Esophagus muscularis mucosa (tissue), 4 donors: ENCODE measurements around the gene LCOR. TPM values are rescaled to one million over a fixed set of nuclear protein-coding genes. Genes with fewer than 3 reads are reported as not detected.
"Not testable (repeated sequence)": the region's sequence is repeated elsewhere in the genome, so short reads cannot be mapped to it uniquely, and the experiment has no call there.

Source experiments
- DNase-seq: peaks from one replicate; pipeline ENCODE4 v3.0.0-alpha.2; 2017; ENCODE audit errors: extremely low spot score
- H3K27ac ChIP-seq, 4 donors: fragments of 200-600 bp; sonication (generic); replicated peaks in 1 of 4; 1 replicate in 3 of 4; 2 replicates in 1 of 4; pipeline ENCODE4 v1.5.1; 2016 to 2019; ENCODE audit warnings: mild to moderate bottlenecking in 1 of 4
- H3K27me3 ChIP-seq, 4 donors: fragments of 200-600 bp; sonication (generic); one replicate each; pipeline versions ENCODE4 v1.5.1 to v1.6.0; 2016 to 2019
- H3K36me3 ChIP-seq, 4 donors: fragments of 200-600 bp; sonication (generic); one replicate each; pipeline ENCODE4 v1.5.1; 2016 to 2019
- H3K4me1 ChIP-seq, 4 donors: fragments of 200-600 bp; sonication (generic); one replicate each; pipeline ENCODE4 v1.5.1; 2016 to 2019
- H3K4me3 ChIP-seq, 4 donors: fragments of 200-600 bp; sonication (generic); 1 replicate in 2 of 4; 2 replicates in 2 of 4; pipeline ENCODE4 v1.5.1; 2016 to 2019; ENCODE audit warnings: mild to moderate bottlenecking in 4 of 4, moderate library complexity in 1 of 4
- H3K9me3 ChIP-seq, 4 donors: fragments of 200-600 bp; sonication (generic); 1 replicate in 3 of 4; 2 replicates in 1 of 4; pipeline ENCODE4 v1.5.1; 2016 to 2019
- EP300 ChIP-seq: sonication (generic); formaldehyde crosslinking; IDR thresholded peaks from one replicate; pipeline ENCODE4 v1.6.1; 2017; ENCODE audit warnings: antibody characterized with exemption
- POLR2A ChIP-seq: fragments of 450-650 bp; IDR thresholded peaks from one replicate; pipeline ENCODE4 v1.6.1; 2017; ENCODE audit warnings: antibody characterized with exemption, moderate library complexity, mild to moderate bottlenecking, low read depth
- POLR2AphosphoS5 ChIP-seq, 2 donors: sonication (generic); formaldehyde crosslinking; IDR thresholded peaks; one replicate each; pipeline ENCODE4 v1.6.1; 2017; ENCODE audit warnings: antibody characterized with exemption in 2 of 2
- WGBS: methylation state at CpG from one replicate; pipeline ENCODE4 v1.1.5; 2018; 5-methylcytosine and 5-hydroxymethylcytosine counted together
- intact Hi-C: fragments of 100-400 bp; cut with DNase I; formaldehyde crosslinking; loops from one replicate; pipeline ENCODE4 v1.15.1; 2023
- total RNA-seq, 4 donors: library from RNA; depleted of rRNA; stranded (reverse); fragments of >200 nt; gene quantifications; one replicate each; pipeline versions ENCODE4 v1.1.0 to v1.2.1, GENCODE V29; 2016
- TF ChIP-seq, protein P1 (sequence below), 3 experiments: fragments of 200-600 bp in 2 of 3; fragments of 450-650 bp in 1 of 3; sonication (generic) in 2 of 3; IDR thresholded peaks; one replicate each; pipeline ENCODE4 v1.5.1; 2017 to 2019; ENCODE audit warnings: antibody characterized with exemption in 3 of 3, mild to moderate bottlenecking in 2 of 3, moderate library complexity in 1 of 3

Gene LCOR
- total RNA-seq, 4 donors from 2014 or later: 23.1 to 43.2 (median 29.4) TPM

DNA sequence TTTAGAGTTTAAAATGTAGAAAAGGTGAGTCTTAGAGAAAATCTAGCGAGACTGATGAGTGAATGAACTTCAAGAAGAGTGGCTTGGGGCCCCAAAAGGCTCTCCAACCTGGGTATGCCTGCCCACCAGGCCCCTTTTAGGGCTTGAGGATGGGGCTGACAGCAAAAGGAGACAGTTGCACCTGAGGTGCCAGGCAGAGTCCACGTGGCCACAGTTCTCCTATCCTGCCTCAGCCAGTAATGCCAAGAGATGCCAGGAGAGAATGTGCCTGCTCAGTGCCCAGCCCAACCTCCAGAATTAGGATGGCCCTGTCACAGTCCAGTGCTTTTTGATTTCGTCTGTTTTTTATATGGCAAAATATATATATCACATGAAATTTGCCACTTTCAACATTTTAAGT lies 197.2 kb downstream of the LCOR start:
- intact Hi-C loops: loop anchor here (5.0 to 10.0 kb wide), 3 partner anchors 194 to 654 kb away; partner anchors contain the start of gene LCOR
- DNase-seq: no peak
- Histone ChIP-seq H3K4me1 (peaks cover 3 to 15% (median 13%) of the 10 kb centered on the region in 4 donors), H3K4me3 (no peak overlapping the region), H3K36me3 (no peaks in the 10 kb centered on the region), H3K27ac (no peak overlapping the region), H3K9me3 (no peaks in the 10 kb centered on the region), H3K27me3 (peaks cover 0 to 8% (median 0%) of the 10 kb centered on the region in 4 donors)
- TF ChIP-seq EP300 (no peak), POLR2AphosphoS5 (IDR thresholded peaks at IDR 0.05) (no peak), POLR2A (no peak)
- TF ChIP-seq, protein P1, sequence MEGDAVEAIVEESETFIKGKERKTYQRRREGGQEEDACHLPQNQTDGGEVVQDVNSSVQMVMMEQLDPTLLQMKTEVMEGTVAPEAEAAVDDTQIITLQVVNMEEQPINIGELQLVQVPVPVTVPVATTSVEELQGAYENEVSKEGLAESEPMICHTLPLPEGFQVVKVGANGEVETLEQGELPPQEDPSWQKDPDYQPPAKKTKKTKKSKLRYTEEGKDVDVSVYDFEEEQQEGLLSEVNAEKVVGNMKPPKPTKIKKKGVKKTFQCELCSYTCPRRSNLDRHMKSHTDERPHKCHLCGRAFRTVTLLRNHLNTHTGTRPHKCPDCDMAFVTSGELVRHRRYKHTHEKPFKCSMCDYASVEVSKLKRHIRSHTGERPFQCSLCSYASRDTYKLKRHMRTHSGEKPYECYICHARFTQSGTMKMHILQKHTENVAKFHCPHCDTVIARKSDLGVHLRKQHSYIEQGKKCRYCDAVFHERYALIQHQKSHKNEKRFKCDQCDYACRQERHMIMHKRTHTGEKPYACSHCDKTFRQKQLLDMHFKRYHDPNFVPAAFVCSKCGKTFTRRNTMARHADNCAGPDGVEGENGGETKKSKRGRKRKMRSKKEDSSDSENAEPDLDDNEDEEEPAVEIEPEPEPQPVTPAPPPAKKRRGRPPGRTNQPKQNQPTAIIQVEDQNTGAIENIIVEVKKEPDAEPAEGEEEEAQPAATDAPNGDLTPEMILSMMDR (IDR thresholded peaks at IDR 0.05): no peak
- 90% methylated on average over 3 of the region's 3 CpGs for WGBS

DNA sequence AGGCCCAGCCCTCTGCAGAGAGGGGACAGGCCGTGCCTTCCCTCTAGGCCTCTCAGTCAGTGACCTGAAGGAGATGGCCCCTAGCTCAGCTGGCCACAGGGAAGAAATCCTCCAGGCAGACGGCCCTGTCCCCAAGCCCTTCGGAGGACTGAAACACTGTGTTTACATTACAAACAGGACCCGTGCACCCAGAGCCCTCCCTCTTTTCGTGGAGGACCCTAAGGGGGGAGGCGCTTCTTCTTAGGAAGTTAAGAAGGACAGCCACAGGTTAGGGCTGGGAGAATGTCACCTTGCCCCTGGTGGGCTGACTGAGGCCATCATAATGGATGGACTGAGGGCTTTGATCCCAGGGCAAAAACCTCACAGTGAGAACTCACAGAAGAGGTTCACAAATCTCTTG lies 198.8 kb downstream of the LCOR start:
- Histone ChIP-seq H3K27ac (no peak overlapping the region), H3K27me3 (peaks cover 0 to 8% (median 0%) of the 10 kb centered on the region in 4 donors), H3K4me1 (no peaks in the 10 kb centered on the region), H3K4me3 (no peak overlapping the region), H3K36me3 (no peaks in the 10 kb centered on the region), H3K9me3 (no peaks in the 10 kb centered on the region)
- WGBS: 75% methylated on average over 5 of the region's 6 CpGs
- intact Hi-C loops: no loop called here
- no peak for TF ChIP-seq POLR2AphosphoS5 (IDR thresholded peaks at IDR 0.05)
- no peak for TF ChIP-seq EP300
- TF ChIP-seq, protein P1 (IDR thresholded peaks at IDR 0.05): no peak
- no peak for TF ChIP-seq POLR2A
- DNase-seq: no peak

DNA sequence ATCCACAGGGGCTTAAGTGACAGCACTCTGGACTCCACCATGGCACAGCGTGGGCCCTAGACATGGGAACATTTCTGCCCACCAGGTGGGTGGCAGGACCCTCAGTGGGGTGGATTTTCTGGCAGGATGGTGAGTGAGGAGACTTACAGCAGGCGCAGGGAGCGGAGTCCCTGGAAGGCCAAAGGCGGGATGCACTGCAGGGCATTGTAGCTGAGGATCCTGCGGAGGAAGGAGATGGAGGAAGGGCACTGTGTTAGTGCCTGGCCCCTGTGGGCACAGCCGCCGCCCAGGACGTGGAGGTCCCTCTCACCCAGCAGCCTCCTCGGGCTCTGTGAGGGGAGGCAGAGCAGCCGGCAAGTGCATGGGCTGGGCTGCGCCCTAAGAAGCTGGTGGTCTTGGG lies 199.4 kb downstream of the LCOR start:
- Histone ChIP-seq H3K27me3 (peaks cover 0 to 8% (median 0%) of the 10 kb centered on the region in 4 donors), H3K36me3 (no peaks in the 10 kb centered on the region), H3K4me3 (no peak overlapping the region), H3K4me1 (no peaks in the 10 kb centered on the region), H3K9me3 (no peaks in the 10 kb centered on the region), H3K27ac (no peak overlapping the region)
- no peak for TF ChIP-seq POLR2A
- TF ChIP-seq, protein P1 (IDR thresholded peaks at IDR 0.05): no peak
- TF ChIP-seq EP300: no peak
- TF ChIP-seq POLR2AphosphoS5 (IDR thresholded peaks at IDR 0.05): no peak
- WGBS: 87% methylated on average over 5 of the region's 11 CpGs
- no peak for DNase-seq
- intact Hi-C loops: no loop called here

DNA sequence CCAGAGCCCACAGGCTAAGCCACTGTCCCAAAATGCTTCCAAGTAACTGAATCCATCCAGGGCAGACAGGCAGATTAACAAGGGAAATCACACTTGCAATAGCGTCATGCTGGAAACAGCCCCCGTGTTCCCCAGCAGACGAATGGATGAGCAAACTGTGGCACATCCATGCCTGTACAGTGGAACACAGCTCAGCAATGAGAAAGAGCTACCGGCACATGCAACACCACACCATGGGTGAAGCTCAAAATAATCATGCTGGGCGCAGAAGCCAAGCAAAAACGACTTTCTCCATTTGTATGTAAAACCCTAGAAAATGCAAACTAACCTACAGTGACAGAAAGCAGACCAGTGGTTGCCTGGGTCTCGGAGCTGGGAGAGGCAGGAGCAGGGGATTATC lies 200.5 kb downstream of the LCOR start:
- H3K9me3 ChIP-seq: no peaks in the 10 kb centered on the region
- peaks cover 4 to 7% (median 6%) of the 10 kb centered on the region in 4 donors for H3K4me1 ChIP-seq
- WGBS: 53% methylated on average over 7 of the region's 7 CpGs

DNA sequence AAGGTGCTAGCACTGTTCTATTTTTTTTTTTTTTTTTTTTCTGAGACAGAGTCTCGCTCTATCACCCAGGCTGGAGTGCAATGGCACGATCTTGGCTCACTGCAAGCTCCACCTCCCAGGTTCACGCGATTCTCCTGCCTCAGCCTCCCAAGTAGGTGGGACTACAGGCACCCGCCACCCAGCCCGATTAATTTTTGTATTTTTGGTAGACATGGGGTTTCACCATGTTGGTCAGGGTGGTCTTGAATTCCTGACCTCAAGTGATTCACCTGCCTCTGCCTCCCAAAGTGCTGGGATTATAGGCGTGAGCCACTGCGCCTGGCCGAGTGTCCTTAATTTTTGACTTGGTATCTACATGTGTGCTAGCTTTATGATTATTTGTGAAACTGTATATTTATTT lies 201.7 kb downstream of the LCOR start:
- DNase-seq, H3K4me3 ChIP-seq, H3K9me3 ChIP-seq, H3K27me3 ChIP-seq, H3K36me3 ChIP-seq, intact Hi-C loops, H3K27ac ChIP-seq: not testable (repeated sequence)
- peaks cover 8 to 15% (median 13%) of the 10 kb centered on the region in 4 donors for H3K4me1 ChIP-seq
- 98% methylated on average over 9 of the region's 9 CpGs for WGBS

More for the DNA sequence above, 200.5 kb downstream of the LCOR start:
- H3K27ac ChIP-seq: no peak overlapping the region
- TF ChIP-seq, protein P1 (IDR thresholded peaks at IDR 0.05): no peak
- TF ChIP-seq EP300 (no peak), POLR2A (no peak), POLR2AphosphoS5 (IDR thresholded peaks at IDR 0.05) (no peak)
- DNase-seq: no peak
- peaks cover 0 to 8% (median 0%) of the 10 kb centered on the region in 4 donors for H3K27me3 ChIP-seq
- H3K36me3 ChIP-seq: no peaks in the 10 kb centered on the region
- H3K4me3 ChIP-seq: no peak overlapping the region
- intact Hi-C loops: no loop called here
